A673 (cell line): Measurements from ENCODE around the gene ACVR1C. TPM values are rescaled to one million over a fixed set of nuclear protein-coding genes. Genes with fewer than 3 reads are reported as not detected.

ENCODE experiments used
- BruUV-seq: library from RNA; stranded (reverse); fragments of 400-500 nt; replicated peaks from 2 replicates; lab custom pipeline; 2021; lab: Mats Ljungman, UMichigan
- CTCF ChIA-PET: fragments of 300-600 bp; sonication (Branson Sonifier 250); formaldehyde crosslinking; loops from one replicate; lab custom pipeline; 2022; ENCODE audit warnings: antibody characterized with exemption; lab: Charles Lee
- POLR2A ChIA-PET: fragments of 300-600 bp; sonication (Branson Sonifier 250); formaldehyde crosslinking; loops from one replicate; lab custom pipeline; 2022; ENCODE audit warnings: antibody characterized with exemption; ENCODE audit not compliant: low non-redundant PET; lab: Charles Lee
- DNase-seq: peaks from one replicate; pipeline ENCODE4 v3.0.0-alpha.2; 2015; ENCODE audit warnings: low spot score
- H3K27ac ChIP-seq: fragments of 200-600 bp; sonication (generic); 2 replicates; pipeline ENCODE4 v1.5.1; 2016; ENCODE audit warnings: mixed run types, low read depth, mild to moderate bottlenecking, mixed read lengths, antibody characterized with exemption, low read length; ENCODE audit not compliant: poor library complexity, severe bottlenecking
- H3K27me3 ChIP-seq: fragments of 200-600 bp; sonication (generic); replicated peaks from 2 replicates; pipeline ENCODE4 v1.6.1; 2017; ENCODE audit warnings: mixed run types, low read depth, mild to moderate bottlenecking, mixed read lengths, antibody characterized with exemption, low read length; ENCODE audit not compliant: insufficient read depth, poor library complexity
- H3K36me3 ChIP-seq: fragments of 200-600 bp; sonication (generic); 2 replicates; pipeline ENCODE4 v1.6.1; 2016; ENCODE audit warnings: mixed run types, mild to moderate bottlenecking, mixed read lengths, antibody characterized with exemption, low read length; ENCODE audit not compliant: insufficient read depth, poor library complexity, severe bottlenecking
- H3K4me1 ChIP-seq: fragments of 200-600 bp; sonication (generic); 2 replicates; pipeline ENCODE4 v1.6.1; 2017; ENCODE audit warnings: mixed run types, mild to moderate bottlenecking, mixed read lengths, antibody characterized with exemption, low read length; ENCODE audit not compliant: insufficient read depth, poor library complexity, severe bottlenecking
- H3K4me3 ChIP-seq: fragments of 200-600 bp; sonication (generic); 2 replicates; pipeline ENCODE4 v1.5.1; 2016; ENCODE audit warnings: low read depth, mixed run types, mild to moderate bottlenecking, mixed read lengths, low read length; ENCODE audit not compliant: poor library complexity, severe bottlenecking
- H3K9me3 ChIP-seq: fragments of 200-600 bp; sonication (generic); 2 replicates; pipeline ENCODE4 v1.6.1; 2016; ENCODE audit warnings: mixed run types, low read depth, mild to moderate bottlenecking, mixed read lengths, antibody characterized with exemption, low read length; ENCODE audit not compliant: poor library complexity, severe bottlenecking
- EZH2 ChIP-seq: fragments of 200-600 bp; sonication (generic); IDR thresholded peaks from 2 replicates; pipeline ENCODE4 v1.6.1; 2017; ENCODE audit warnings: borderline replicate concordance, low read depth, mild to moderate bottlenecking, mixed read lengths, antibody characterized with exemption, low read length; ENCODE audit not compliant: poor library complexity, severe bottlenecking
- intact Hi-C: fragments of 100-400 bp; cut with micrococcal nuclease; formaldehyde crosslinking; loops from one replicate; pipeline ENCODE4 v1.10.0; 2022; ENCODE audit not compliant: unreplicated experiment
- total RNA-seq: library from RNA; stranded (reverse); gene quantifications from 2 replicates; pipeline ENCODE4 v1.2.3, GENCODE V29; 2021
- TF ChIP-seq, protein P1 (sequence below): fragments of 300-800, 200-600 bp; sonication (generic); conservative IDR thresholded peaks from 2 replicates; pipeline ENCODE4 v1.5.1; 2017; ENCODE audit warnings: low read depth, mild to moderate bottlenecking, antibody characterized with exemption, low read length, moderate library complexity, mixed read lengths

Gene ACVR1C
- total RNA-seq, 1 experiment from 2014 or later, result 0.13 TPM

DNA sequence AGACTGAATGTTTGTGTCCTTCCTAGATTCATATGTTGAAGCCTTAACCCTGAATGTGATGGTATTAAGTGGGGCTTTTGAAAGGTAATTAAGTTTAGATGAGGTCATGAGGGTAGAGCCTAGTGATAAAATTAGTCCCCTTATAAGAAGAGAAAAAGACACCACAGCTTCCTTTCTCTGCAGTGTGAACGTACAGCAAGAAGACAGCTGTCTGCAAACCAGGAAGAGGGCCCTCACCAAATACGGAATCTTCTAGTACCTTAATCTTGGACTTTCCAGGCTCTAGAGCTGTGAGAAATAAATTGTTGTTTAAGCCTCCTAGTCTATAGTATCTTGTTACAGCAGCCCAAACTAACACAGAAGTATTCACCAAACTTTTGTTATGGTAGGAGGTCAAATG, 127.6 kb downstream of the ACVR1C start:
- CTCF ChIA-PET, result no interaction called here
- no peak overlapping the region for H3K4me3 ChIP-seq
- no TSS peak for BruUV-seq
- intact Hi-C loops, result no loop called here
- H3K4me1 ChIP-seq, result no peaks in the 10 kb centered on the region
- POLR2A ChIA-PET, result no interaction called here
- H3K36me3 ChIP-seq, result no peaks in the 10 kb centered on the region
- H3K27ac ChIP-seq, result no peak overlapping the region
- no peaks in the 10 kb centered on the region for H3K9me3 ChIP-seq
- no peak for DNase-seq
- TF ChIP-seq, protein P1, sequence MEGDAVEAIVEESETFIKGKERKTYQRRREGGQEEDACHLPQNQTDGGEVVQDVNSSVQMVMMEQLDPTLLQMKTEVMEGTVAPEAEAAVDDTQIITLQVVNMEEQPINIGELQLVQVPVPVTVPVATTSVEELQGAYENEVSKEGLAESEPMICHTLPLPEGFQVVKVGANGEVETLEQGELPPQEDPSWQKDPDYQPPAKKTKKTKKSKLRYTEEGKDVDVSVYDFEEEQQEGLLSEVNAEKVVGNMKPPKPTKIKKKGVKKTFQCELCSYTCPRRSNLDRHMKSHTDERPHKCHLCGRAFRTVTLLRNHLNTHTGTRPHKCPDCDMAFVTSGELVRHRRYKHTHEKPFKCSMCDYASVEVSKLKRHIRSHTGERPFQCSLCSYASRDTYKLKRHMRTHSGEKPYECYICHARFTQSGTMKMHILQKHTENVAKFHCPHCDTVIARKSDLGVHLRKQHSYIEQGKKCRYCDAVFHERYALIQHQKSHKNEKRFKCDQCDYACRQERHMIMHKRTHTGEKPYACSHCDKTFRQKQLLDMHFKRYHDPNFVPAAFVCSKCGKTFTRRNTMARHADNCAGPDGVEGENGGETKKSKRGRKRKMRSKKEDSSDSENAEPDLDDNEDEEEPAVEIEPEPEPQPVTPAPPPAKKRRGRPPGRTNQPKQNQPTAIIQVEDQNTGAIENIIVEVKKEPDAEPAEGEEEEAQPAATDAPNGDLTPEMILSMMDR, result no peak
- no peak for TF ChIP-seq EZH2
- no peaks in the 10 kb centered on the region for H3K27me3 ChIP-seq

DNA sequence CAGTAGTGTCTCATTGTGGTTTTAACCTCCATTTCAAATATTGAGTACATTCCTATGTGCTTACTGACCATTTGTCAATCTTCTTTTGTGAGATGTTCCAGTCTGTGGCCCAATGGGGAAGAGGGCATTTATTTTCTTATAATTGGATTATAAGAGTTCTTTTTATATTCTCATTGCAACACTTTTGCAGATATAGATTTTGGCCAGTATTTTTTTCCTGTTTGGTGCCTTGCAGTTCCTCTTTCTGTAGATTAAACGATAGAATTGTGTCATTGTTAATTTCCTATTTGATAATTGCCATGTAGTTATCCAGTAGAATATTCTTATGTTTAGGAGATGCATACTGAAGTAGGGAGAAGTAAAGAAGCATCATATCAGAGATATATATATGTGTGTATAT, 128.3 kb downstream of the ACVR1C start:
- TF ChIP-seq EZH2, result no peak
- TF ChIP-seq, protein P1, result no peak
- H3K27me3 ChIP-seq, result no peaks in the 10 kb centered on the region
- no peaks in the 10 kb centered on the region for H3K9me3 ChIP-seq
- H3K36me3 ChIP-seq, result no peaks in the 10 kb centered on the region
- H3K4me1 ChIP-seq, result no peaks in the 10 kb centered on the region
- no peak overlapping the region for H3K27ac ChIP-seq
- BruUV-seq, result no TSS peak
- H3K4me3 ChIP-seq, result no peak overlapping the region
- POLR2A ChIA-PET, result no interaction called here
- CTCF ChIA-PET, result no interaction called here
- no peak for DNase-seq
- intact Hi-C loops, result no loop called here

DNA sequence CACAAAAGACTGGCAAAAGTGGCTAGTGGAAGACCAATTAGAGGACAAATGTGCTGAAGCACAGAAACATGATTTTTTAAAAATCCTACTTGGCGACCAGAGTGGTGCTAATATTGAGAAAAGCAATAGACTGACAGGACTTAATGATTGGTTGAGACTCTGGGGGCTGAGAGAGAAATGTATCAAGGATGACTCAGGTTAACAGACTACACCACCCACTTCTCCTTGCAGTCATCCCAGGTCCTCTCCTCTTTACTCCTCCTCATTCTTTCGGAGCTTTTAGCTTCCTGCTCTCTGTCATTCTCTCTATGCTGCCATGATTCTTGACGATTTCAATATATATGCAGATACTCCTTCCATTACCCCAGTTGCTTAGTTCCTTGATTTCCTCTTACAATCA, 130.2 kb downstream of the ACVR1C start:
- no peaks in the 10 kb centered on the region for H3K9me3 ChIP-seq
- H3K27ac ChIP-seq, result no peak overlapping the region
- BruUV-seq, result no TSS peak
- no peaks in the 10 kb centered on the region for H3K4me1 ChIP-seq
- POLR2A ChIA-PET, result no interaction called here
- no peaks in the 10 kb centered on the region for H3K27me3 ChIP-seq
- H3K4me3 ChIP-seq, result no peak overlapping the region
- CTCF ChIA-PET, result no interaction called here
- TF ChIP-seq, protein P1, result no peak
- TF ChIP-seq EZH2, result no peak
- H3K36me3 ChIP-seq, result no peaks in the 10 kb centered on the region
- intact Hi-C loops, result loop anchor here (5.0 kb wide), 1 partner anchor 1254 kb away; no protein-coding TSS in a partner anchor
- DNase-seq, result no peak
